Cardiac muscle cell (in vitro differentiated cells and primary cell): ENCODE measurements around the gene ALKBH1. TPM values are rescaled to one million over a fixed set of nuclear protein-coding genes. Genes with fewer than 3 reads are reported as not detected.

Experiments
- DNase-seq, 2 donors: peaks; one replicate each; pipeline versions ENCODE4 v3.0.0 to v3.0.0-alpha.2; 2010 to 2017; ENCODE audit warnings: low read depth in 1 of 2, low spot score in 1 of 2
- H3K27ac ChIP-seq: fragments of 200-600 bp; sonication (generic); 2 replicates; pipeline ENCODE4 v1.5.1; 2016
- H3K27me3 ChIP-seq: fragments of 200-600 bp; sonication (generic); 2 replicates; pipeline ENCODE4 v1.6.0; 2016; ENCODE audit warnings: control low read depth
- H3K36me3 ChIP-seq: fragments of 200-600 bp; sonication (generic); 2 replicates; pipeline ENCODE4 v1.5.1; 2016; ENCODE audit warnings: control low read depth
- H3K4me1 ChIP-seq: fragments of 200-600 bp; sonication (generic); 2 replicates; pipeline ENCODE4 v1.8.1; 2017; ENCODE audit warnings: low read depth, mild to moderate bottlenecking, mixed run types
- H3K4me3 ChIP-seq: fragments of 200-600 bp; sonication (generic); 2 replicates; pipeline ENCODE4 v1.5.1; 2016; ENCODE audit warnings: mild to moderate bottlenecking
- H3K9me3 ChIP-seq: fragments of 200-600 bp; sonication (generic); 2 replicates; pipeline ENCODE4 v1.5.1; 2017; ENCODE audit warnings: low read depth, mild to moderate bottlenecking, control low read depth
- CTCF ChIP-seq: IDR thresholded peaks from 2 replicates; pipeline ENCODE4 v1.5.1; 2012; ENCODE audit warnings: low read depth, mild to moderate bottlenecking, low read length
- polyA plus RNA-seq: library from polyadenylated mRNA; unstranded; fragments of >200 nt; fragmentation: Nextera tagmentation; extraction: Ambion mirVana; gene quantifications from 2 replicates; pipeline ENCODE4 v1.2.1, GENCODE V29; 2016
- total RNA-seq: library from RNA; depleted of rRNA; stranded (reverse); fragments of >200 nt; gene quantifications from 2 replicates; pipeline ENCODE4 v1.2.3, GENCODE V29; 2016

Gene ALKBH1
- total and polyA plus RNA-seq, 2 experiments from 2014 or later: 8.6 to 14.5 TPM

GRCh38 chr14:77646907-77647306, 60.9 kb downstream of the ALKBH1 start:
- no peak for TF ChIP-seq CTCF
- no peaks in the 10 kb centered on the region for H3K36me3 ChIP-seq

GRCh38 chr14:77645520-77646230, 62.1 kb downstream of the ALKBH1 start:
- DNase-seq: no peak

More at GRCh38 chr14:77646907-77647306, 60.9 kb downstream of the ALKBH1 start:
- Histone ChIP-seq H3K27ac (no peak overlapping the region), H3K9me3 (no peaks in the 10 kb centered on the region), H3K4me1 (no peaks in the 10 kb centered on the region), H3K4me3 (no peak overlapping the region), H3K27me3 (no peaks in the 10 kb centered on the region)
- no peak for DNase-seq

GRCh38 chr14:77642407-77642806, 65.4 kb downstream of the ALKBH1 start:
- no peak for TF ChIP-seq CTCF
- Histone ChIP-seq H3K27me3 (no peaks in the 10 kb centered on the region), H3K27ac (no peak overlapping the region), H3K4me3 (no peak overlapping the region), H3K36me3 (no peaks in the 10 kb centered on the region), H3K9me3 (no peaks in the 10 kb centered on the region), H3K4me1 (no peaks in the 10 kb centered on the region)
- no peak for DNase-seq

More at GRCh38 chr14:77645520-77646230, 62.1 kb downstream of the ALKBH1 start:
- Histone ChIP-seq H3K27me3 (no peaks in the 10 kb centered on the region), H3K9me3 (no peaks in the 10 kb centered on the region), H3K4me1 (no peaks in the 10 kb centered on the region), H3K4me3 (no peak overlapping the region), H3K36me3 (no peaks in the 10 kb centered on the region), H3K27ac (no peak overlapping the region)
- TF ChIP-seq CTCF: no peak

GRCh38 chr14:77641534-77642341, 66.1 kb downstream of the ALKBH1 start:
- no peak for TF ChIP-seq CTCF
- Histone ChIP-seq H3K27ac (no peak overlapping the region), H3K36me3 (no peaks in the 10 kb centered on the region), H3K4me1 (no peaks in the 10 kb centered on the region), H3K4me3 (no peak overlapping the region), H3K9me3 (no peaks in the 10 kb centered on the region), H3K27me3 (no peaks in the 10 kb centered on the region)
- DNase-seq: peak in 1 of 2 donors; percentile 89

GRCh38 chr14:77640756-77641533, 66.9 kb downstream of the ALKBH1 start:
- Histone ChIP-seq H3K27ac (no peak overlapping the region), H3K9me3 (no peaks in the 10 kb centered on the region), H3K36me3 (no peaks in the 10 kb centered on the region), H3K27me3 (no peaks in the 10 kb centered on the region), H3K4me1 (no peaks in the 10 kb centered on the region), H3K4me3 (no peak overlapping the region)
- no peak for TF ChIP-seq CTCF
- no peak for DNase-seq
